SK-N-SH treated with all-trans-retinoic acid at 6 μM for 48 hours (cell line): Measurements from ENCODE around the gene SPTSSA.

Experiments
- CSDC2 ChIP-seq: fragments of 250-450 bp; sonication (Bioruptor Pico); IDR thresholded peaks from 2 replicates; pipeline ENCODE4 v1.5.0; 2020; ENCODE audit warnings: mild to moderate bottlenecking, moderate library complexity
- PATZ1 ChIP-seq: fragments of 250-450 bp; sonication (Bioruptor Pico); IDR thresholded peaks from 2 replicates; pipeline ENCODE4 v1.8.0; 2020; ENCODE audit warnings: mild to moderate bottlenecking, moderate library complexity, borderline replicate concordance
- ZFP3 ChIP-seq: fragments of 250-450 bp; sonication (Bioruptor Pico); IDR thresholded peaks from 2 replicates; pipeline ENCODE4 v1.5.0; 2020; ENCODE audit warnings: mild to moderate bottlenecking, moderate library complexity

DNA sequence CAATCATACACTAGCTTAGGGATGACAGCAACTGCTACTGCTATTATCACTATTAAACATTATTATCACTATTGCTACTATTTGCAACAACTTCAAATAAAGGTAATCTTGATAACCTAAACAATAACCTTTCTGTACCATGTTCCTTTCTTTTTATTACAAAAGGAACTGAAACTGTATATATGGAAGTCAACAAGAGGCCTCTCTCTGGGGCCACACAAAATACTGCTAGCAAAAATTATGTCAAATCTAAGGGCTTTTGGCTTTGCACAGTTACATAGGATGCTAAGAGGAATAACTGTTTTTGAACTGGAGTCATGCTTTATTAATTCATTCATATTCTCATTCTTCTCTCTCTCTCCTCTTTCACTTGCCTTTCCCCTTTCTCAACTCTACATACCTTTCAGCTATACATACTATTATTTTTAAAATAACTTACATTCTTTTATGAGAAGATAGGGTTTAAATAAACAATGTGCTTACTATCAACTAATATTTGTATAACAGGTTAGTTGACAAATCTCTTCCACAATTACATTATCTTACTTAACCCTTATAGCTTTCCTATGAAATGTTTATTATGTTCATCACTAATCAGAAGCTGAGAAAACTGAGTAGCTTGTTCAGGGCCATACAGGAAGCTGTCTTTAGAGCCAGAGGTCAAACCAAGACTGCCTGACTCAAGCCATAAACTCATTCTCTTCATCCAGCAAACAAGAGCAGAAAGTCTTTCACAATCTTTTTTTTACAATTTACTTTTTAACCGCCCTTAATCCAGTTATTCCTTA is 25.7 kb downstream of the SPTSSA start:
- TF ChIP-seq CSDC2 (CRISPR knock-in tag) (no peak), ZFP3 (CRISPR knock-in tag) (no peak), PATZ1 (CRISPR knock-in tag) (no peak)
